Endothelial cell of umbilical vein (primary cell): Measurements from ENCODE around the gene SLC6A9.

Experiments
- EZH2 ChIP-seq: IDR thresholded peaks from 2 replicates; pipeline ENCODE4 v1.6.1; 2012; ENCODE audit warnings: borderline replicate concordance, low read depth, mild to moderate bottlenecking, moderate library complexity, low read length, inconsistent platforms; ENCODE audit not compliant: severe bottlenecking
- FOS ChIP-seq: IDR thresholded peaks from 2 replicates; pipeline ENCODE4 v1.6.1; 2011; ENCODE audit warnings: mild to moderate bottlenecking, low read length, moderate library complexity, borderline replicate concordance; ENCODE audit not compliant: insufficient read depth
- GATA2 ChIP-seq: IDR thresholded peaks from 2 replicates; pipeline ENCODE4 v1.7.0; 2011; ENCODE audit warnings: low read depth, mild to moderate bottlenecking, moderate library complexity, mixed read lengths, low read length; ENCODE audit not compliant: insufficient read length, insufficient read depth
- JUN ChIP-seq: IDR thresholded peaks from 2 replicates; pipeline ENCODE4 v1.6.1; 2011; ENCODE audit warnings: borderline replicate concordance, low read depth; ENCODE audit not compliant: insufficient read length, insufficient read depth
- MYC ChIP-seq: IDR thresholded peaks from one replicate; pipeline ENCODE4 v1.6.1; 2011; ENCODE audit warnings: mild to moderate bottlenecking, low read depth, low read length
- POLR2A ChIP-seq: IDR thresholded peaks from 2 replicates; pipeline ENCODE4 v1.6.1; 2012; ENCODE audit warnings: low read depth, mild to moderate bottlenecking, control low read depth, low read length
- POLR2AphosphoS5 ChIP-seq: IDR thresholded peaks from 2 replicates; pipeline ENCODE4 v1.6.1; 2012; ENCODE audit warnings: low read depth, mild to moderate bottlenecking, control low read depth, low read length, moderate library complexity; ENCODE audit not compliant: insufficient read depth
- TF ChIP-seq, protein P1 (sequence below), 2 donors: IDR thresholded peaks; 1 replicate in 1 of 2; 2 replicates in 1 of 2; pipeline ENCODE4 v1.5.1; 2011; ENCODE audit warnings: low read length in 2 of 2, mild to moderate bottlenecking in 2 of 2, moderate library complexity in 2 of 2, control low read depth in 1 of 2, inconsistent platforms in 1 of 2, low read depth in 1 of 2; ENCODE audit not compliant: insufficient read depth in 1 of 2; ENCODE audit errors: extremely low read depth in 1 of 2
- TF ChIP-seq, protein P2 (sequence below): IDR thresholded peaks from 2 replicates; pipeline ENCODE4 v1.6.1; 2011; ENCODE audit not compliant: insufficient read depth, insufficient read length

DNA sequence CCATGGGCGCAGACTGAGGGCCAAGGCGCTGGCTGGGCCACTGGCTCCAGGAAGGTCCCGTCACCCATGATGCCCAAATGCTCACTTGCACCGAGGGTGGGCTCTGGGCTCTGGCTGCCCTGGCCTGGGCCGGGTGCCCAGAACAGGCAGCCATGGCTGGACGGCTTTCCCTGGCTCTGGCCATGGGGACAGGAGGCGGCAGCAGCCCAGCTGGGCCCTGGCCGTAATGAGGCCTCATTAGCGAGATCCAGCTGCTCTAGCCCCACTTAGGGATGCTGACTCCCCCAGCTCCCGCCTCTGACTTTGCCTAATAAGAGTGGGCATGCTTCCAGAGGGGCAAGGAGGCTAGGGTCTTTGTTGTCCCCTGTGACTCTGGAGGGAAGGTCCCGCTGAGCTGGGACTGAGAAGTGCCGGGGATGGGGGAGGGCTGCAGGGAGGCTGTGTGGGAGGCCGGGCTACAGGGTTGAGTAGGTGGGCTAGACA, 11.8 kb downstream of the SLC6A9 start:
- TF ChIP-seq, protein P1, sequence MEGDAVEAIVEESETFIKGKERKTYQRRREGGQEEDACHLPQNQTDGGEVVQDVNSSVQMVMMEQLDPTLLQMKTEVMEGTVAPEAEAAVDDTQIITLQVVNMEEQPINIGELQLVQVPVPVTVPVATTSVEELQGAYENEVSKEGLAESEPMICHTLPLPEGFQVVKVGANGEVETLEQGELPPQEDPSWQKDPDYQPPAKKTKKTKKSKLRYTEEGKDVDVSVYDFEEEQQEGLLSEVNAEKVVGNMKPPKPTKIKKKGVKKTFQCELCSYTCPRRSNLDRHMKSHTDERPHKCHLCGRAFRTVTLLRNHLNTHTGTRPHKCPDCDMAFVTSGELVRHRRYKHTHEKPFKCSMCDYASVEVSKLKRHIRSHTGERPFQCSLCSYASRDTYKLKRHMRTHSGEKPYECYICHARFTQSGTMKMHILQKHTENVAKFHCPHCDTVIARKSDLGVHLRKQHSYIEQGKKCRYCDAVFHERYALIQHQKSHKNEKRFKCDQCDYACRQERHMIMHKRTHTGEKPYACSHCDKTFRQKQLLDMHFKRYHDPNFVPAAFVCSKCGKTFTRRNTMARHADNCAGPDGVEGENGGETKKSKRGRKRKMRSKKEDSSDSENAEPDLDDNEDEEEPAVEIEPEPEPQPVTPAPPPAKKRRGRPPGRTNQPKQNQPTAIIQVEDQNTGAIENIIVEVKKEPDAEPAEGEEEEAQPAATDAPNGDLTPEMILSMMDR (IDR thresholded peaks at IDR 0.05; ENCODE audit: extremely low read depth in 1 of 2, insufficient read depth in 1 of 2, low read depth in 1 of 2, low read length in 2 of 2) = no peak
- TF ChIP-seq POLR2AphosphoS5 (no peak), EZH2 (no peak), POLR2A (no peak), MYC (no peak), JUN (no peak), FOS (no peak), GATA2 (no peak)
- TF ChIP-seq, protein P2, sequence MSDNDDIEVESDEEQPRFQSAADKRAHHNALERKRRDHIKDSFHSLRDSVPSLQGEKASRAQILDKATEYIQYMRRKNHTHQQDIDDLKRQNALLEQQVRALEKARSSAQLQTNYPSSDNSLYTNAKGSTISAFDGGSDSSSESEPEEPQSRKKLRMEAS = no peak
